ENCODE data around the gene RPL27A. TPM values are rescaled to one million over a fixed set of nuclear protein-coding genes. Genes with fewer than 3 reads are reported as not detected.

Gene RPL27A
- total RNA-seq, result 1,860 TPM

- no peaks in the 10 kb centered on the region for H3K27me3 ChIP-seq (ENCODE audit: control insufficient read depth in 3 of 3, insufficient read depth in 3 of 3, low read length in 3 of 3)
- peak within 1 kb of the TSS; percentile 99 for H3K9ac ChIP-seq (ENCODE audit: low read depth in 1 of 3, low read length in 3 of 3)
- peaks cover 15 to 37% (median 22%) of the 10 kb centered on the region in 3 donors for H3K4me1 ChIP-seq (ENCODE audit: control insufficient read depth in 3 of 3, insufficient read depth in 3 of 3, low read length in 3 of 3)
- no peaks in the 10 kb centered on the region for H3K9me3 ChIP-seq (ENCODE audit: control insufficient read depth in 3 of 3, low read length in 3 of 3)
- H3K4me3 ChIP-seq (ENCODE audit: low read length in 3 of 3), result peak within 1 kb of the TSS; percentile 85 to 96 (median 89)
- H3K27ac ChIP-seq (ENCODE audit: low read depth, low read length), result peak within 1 kb of the TSS; percentile 95
- peaks cover 20 to 50% (median 45%) of the 10 kb centered on the region in 3 donors for H3K36me3 ChIP-seq (ENCODE audit: control insufficient read depth in 3 of 3, insufficient read depth in 3 of 3, low read length in 3 of 3)
Measured at GRCh38 chr11:8682303-8683114, at the start of gene RPL27A, which contains the start of gene TRIM66. RPL27A (plus strand) TSS chr11:8682792; CDS start chr11:8682814, 22 bp downstream. TRIM66 (minus strand) TSS chr11:8682665; CDS start chr11:8672274, 10,391 bp downstream.

- no peaks in the 10 kb centered on the region for H3K27me3 ChIP-seq (ENCODE audit: control insufficient read depth in 3 of 3, insufficient read depth in 3 of 3, low read length in 3 of 3)
- peaks cover 30 to 35% (median 33%) of the 10 kb centered on the region in 3 donors for H3K36me3 ChIP-seq (ENCODE audit: control insufficient read depth in 3 of 3, insufficient read depth in 3 of 3, low read length in 3 of 3)
- no peak overlapping the region for H3K4me3 ChIP-seq (ENCODE audit: low read length in 3 of 3)
- no peaks in the 10 kb centered on the region for H3K4me1 ChIP-seq (ENCODE audit: control insufficient read depth in 3 of 3, insufficient read depth in 3 of 3, low read length in 3 of 3)
- no peak overlapping the region for H3K9ac ChIP-seq (ENCODE audit: low read depth in 1 of 3, low read length in 3 of 3)
- no peak overlapping the region for H3K27ac ChIP-seq (ENCODE audit: low read depth, low read length)
- H3K9me3 ChIP-seq (ENCODE audit: control insufficient read depth in 3 of 3, low read length in 3 of 3), result no peaks in the 10 kb centered on the region
Measured at GRCh38 chr11:8634498-8634897, 48.1 kb upstream of the RPL27A start.

GRCh38 chr11:8636127-8636526 lies 46.5 kb upstream of the RPL27A start:
- H3K4me3 ChIP-seq (ENCODE audit: low read length in 3 of 3), result no peak overlapping the region
- no peaks in the 10 kb centered on the region for H3K27me3 ChIP-seq (ENCODE audit: control insufficient read depth in 3 of 3, insufficient read depth in 3 of 3, low read length in 3 of 3)
- H3K27ac ChIP-seq (ENCODE audit: low read depth, low read length), result no peak overlapping the region
- peaks cover 35 to 46% (median 39%) of the 10 kb centered on the region in 3 donors for H3K36me3 ChIP-seq (ENCODE audit: control insufficient read depth in 3 of 3, insufficient read depth in 3 of 3, low read length in 3 of 3)
- no peak overlapping the region for H3K9ac ChIP-seq (ENCODE audit: low read depth in 1 of 3, low read length in 3 of 3)
- no peaks in the 10 kb centered on the region for H3K4me1 ChIP-seq (ENCODE audit: control insufficient read depth in 3 of 3, insufficient read depth in 3 of 3, low read length in 3 of 3)
- no peaks in the 10 kb centered on the region for H3K9me3 ChIP-seq (ENCODE audit: control insufficient read depth in 3 of 3, low read length in 3 of 3)

DNA sequence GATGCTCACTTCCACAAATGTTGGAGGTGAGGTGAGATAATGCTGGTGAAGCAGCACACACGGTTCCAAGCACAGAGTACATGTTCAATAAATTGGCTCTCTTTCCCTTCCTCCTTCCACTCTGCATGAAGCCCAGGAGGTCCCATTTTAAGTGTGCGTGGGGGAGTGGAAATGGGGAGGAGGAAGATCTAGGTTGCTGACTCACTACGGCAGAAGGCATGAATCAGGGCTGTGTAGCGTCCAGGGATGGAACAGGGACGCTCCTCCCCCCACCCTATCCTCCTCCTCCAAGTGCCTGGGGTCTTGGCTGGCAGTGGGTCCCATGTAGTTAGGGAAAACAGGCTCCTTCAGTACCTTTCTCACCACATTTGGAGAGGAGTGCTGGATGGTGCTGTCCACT lies 44.3 kb upstream of the RPL27A start:
- H3K4me3 ChIP-seq (ENCODE audit: low read length in 3 of 3), result no peak overlapping the region
- H3K9ac ChIP-seq (ENCODE audit: low read depth in 1 of 3, low read length in 3 of 3), result no peak overlapping the region
- H3K27me3 ChIP-seq (ENCODE audit: control insufficient read depth in 3 of 3, insufficient read depth in 3 of 3, low read length in 3 of 3), result no peaks in the 10 kb centered on the region
- no peaks in the 10 kb centered on the region for H3K9me3 ChIP-seq (ENCODE audit: control insufficient read depth in 3 of 3, low read length in 3 of 3)
- H3K27ac ChIP-seq (ENCODE audit: low read depth, low read length), result no peak overlapping the region
- peaks cover 43 to 58% (median 50%) of the 10 kb centered on the region in 3 donors for H3K36me3 ChIP-seq (ENCODE audit: control insufficient read depth in 3 of 3, insufficient read depth in 3 of 3, low read length in 3 of 3)
- no peaks in the 10 kb centered on the region for H3K4me1 ChIP-seq (ENCODE audit: control insufficient read depth in 3 of 3, insufficient read depth in 3 of 3, low read length in 3 of 3)

DNA sequence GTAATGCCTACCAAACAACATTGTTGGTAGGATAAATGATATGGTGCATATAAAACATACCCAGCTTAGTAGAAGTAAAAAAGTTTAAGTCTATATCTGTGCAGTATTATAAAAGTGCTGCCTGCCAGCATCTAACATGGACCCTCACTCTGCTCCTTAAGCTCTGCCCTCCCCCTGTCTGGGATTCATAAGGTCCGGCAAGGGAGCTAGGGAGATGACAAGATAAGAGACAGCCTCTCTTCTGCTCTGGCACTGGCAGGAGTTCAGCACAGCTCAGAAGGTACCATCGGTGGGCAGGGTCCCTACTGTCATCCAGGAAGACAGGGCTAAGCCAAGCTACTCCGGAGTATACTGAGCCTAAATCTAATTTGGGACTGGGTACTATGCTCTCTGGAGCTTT lies 42.9 kb upstream of the RPL27A start:
- H3K27me3 ChIP-seq (ENCODE audit: control insufficient read depth in 3 of 3, insufficient read depth in 3 of 3, low read length in 3 of 3), result no peaks in the 10 kb centered on the region
- H3K9ac ChIP-seq (ENCODE audit: low read depth in 1 of 3, low read length in 3 of 3), result no peak overlapping the region
- no peaks in the 10 kb centered on the region for H3K9me3 ChIP-seq (ENCODE audit: control insufficient read depth in 3 of 3, low read length in 3 of 3)
- no peaks in the 10 kb centered on the region for H3K4me1 ChIP-seq (ENCODE audit: control insufficient read depth in 3 of 3, insufficient read depth in 3 of 3, low read length in 3 of 3)
- H3K4me3 ChIP-seq (ENCODE audit: low read length in 3 of 3), result no peak overlapping the region
- no peak overlapping the region for H3K27ac ChIP-seq (ENCODE audit: low read depth, low read length)
- peaks cover 36 to 62% (median 56%) of the 10 kb centered on the region in 3 donors for H3K36me3 ChIP-seq (ENCODE audit: control insufficient read depth in 3 of 3, insufficient read depth in 3 of 3, low read length in 3 of 3)

DNA sequence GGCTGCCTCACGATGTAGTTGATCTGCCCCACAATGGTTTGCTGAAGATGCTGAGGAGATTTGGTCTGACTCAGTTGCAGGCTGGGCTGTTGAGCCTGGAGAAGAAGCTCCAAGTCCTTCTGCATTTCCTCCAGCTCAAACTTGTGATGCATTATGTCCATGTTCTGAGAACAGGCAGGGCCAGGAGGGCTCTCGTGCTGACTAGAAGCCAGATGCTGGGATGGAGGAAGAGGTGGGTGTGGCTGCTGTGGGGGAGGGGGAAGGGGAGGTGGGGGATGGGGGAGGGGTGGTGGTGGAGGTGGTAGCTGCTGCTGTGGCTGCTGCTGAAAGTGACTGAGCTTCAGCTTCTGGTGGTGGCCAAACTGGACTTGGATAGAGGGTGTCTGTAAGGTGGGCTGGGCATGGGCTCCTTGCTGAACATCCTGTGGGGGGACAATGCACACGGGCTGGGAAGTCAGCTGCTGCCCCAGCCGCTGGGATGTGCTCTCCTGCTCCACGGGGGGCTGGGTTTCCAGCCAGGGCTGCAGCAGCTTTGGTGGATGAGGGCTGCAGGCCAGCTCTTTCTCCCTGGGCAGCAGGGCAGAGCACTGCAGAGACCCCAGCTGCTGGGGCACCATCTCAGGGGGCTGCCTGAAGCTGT lies 42.2 kb upstream of the RPL27A start:
- H3K9me3 ChIP-seq (ENCODE audit: control insufficient read depth in 3 of 3, low read length in 3 of 3), result no peaks in the 10 kb centered on the region
- peaks cover 37 to 63% (median 61%) of the 10 kb centered on the region in 3 donors for H3K36me3 ChIP-seq (ENCODE audit: control insufficient read depth in 3 of 3, insufficient read depth in 3 of 3, low read length in 3 of 3)
- H3K4me1 ChIP-seq (ENCODE audit: control insufficient read depth in 3 of 3, insufficient read depth in 3 of 3, low read length in 3 of 3), result no peaks in the 10 kb centered on the region
- no peak overlapping the region for H3K4me3 ChIP-seq (ENCODE audit: low read length in 3 of 3)
- H3K27ac ChIP-seq (ENCODE audit: low read depth, low read length), result no peak overlapping the region
- no peak overlapping the region for H3K9ac ChIP-seq (ENCODE audit: low read depth in 1 of 3, low read length in 3 of 3)
- H3K27me3 ChIP-seq (ENCODE audit: control insufficient read depth in 3 of 3, insufficient read depth in 3 of 3, low read length in 3 of 3), result no peaks in the 10 kb centered on the region

- Histone ChIP-seq H3K27ac (ENCODE audit: low read depth, low read length) (no peak overlapping the region), H3K9me3 (ENCODE audit: control insufficient read depth in 3 of 3, low read length in 3 of 3) (no peaks in the 10 kb centered on the region), H3K4me1 (ENCODE audit: control insufficient read depth in 3 of 3, insufficient read depth in 3 of 3, low read length in 3 of 3) (no peaks in the 10 kb centered on the region), H3K36me3 (ENCODE audit: control insufficient read depth in 3 of 3, insufficient read depth in 3 of 3, low read length in 3 of 3) (peaks cover 37 to 71% (median 69%) of the 10 kb centered on the region in 3 donors), H3K27me3 (ENCODE audit: control insufficient read depth in 3 of 3, insufficient read depth in 3 of 3, low read length in 3 of 3) (no peaks in the 10 kb centered on the region), H3K9ac (ENCODE audit: low read depth in 1 of 3, low read length in 3 of 3) (no peak overlapping the region), H3K4me3 (ENCODE audit: low read length in 3 of 3) (no peak overlapping the region)
Measured at GRCh38 chr11:8641332-8641731, 41.3 kb upstream of the RPL27A start.

- no peaks in the 10 kb centered on the region for H3K4me1 ChIP-seq (ENCODE audit: control insufficient read depth in 3 of 3, insufficient read depth in 3 of 3, low read length in 3 of 3)
- H3K36me3 ChIP-seq (ENCODE audit: control insufficient read depth in 3 of 3, insufficient read depth in 3 of 3, low read length in 3 of 3), result peaks cover 40 to 71% (median 62%) of the 10 kb centered on the region in 3 donors
- H3K27me3 ChIP-seq (ENCODE audit: control insufficient read depth in 3 of 3, insufficient read depth in 3 of 3, low read length in 3 of 3), result no peaks in the 10 kb centered on the region
- no peaks in the 10 kb centered on the region for H3K9me3 ChIP-seq (ENCODE audit: control insufficient read depth in 3 of 3, low read length in 3 of 3)
- no peak overlapping the region for H3K9ac ChIP-seq (ENCODE audit: low read depth in 1 of 3, low read length in 3 of 3)
- no peak overlapping the region for H3K27ac ChIP-seq (ENCODE audit: low read depth, low read length)
- no peak overlapping the region for H3K4me3 ChIP-seq (ENCODE audit: low read length in 3 of 3)
Measured at GRCh38 chr11:8642196-8642841, 40.3 kb upstream of the RPL27A start.

GRCh38 chr11:8646873-8647272 lies 35.7 kb upstream of the RPL27A start:
- Histone ChIP-seq H3K4me3 (ENCODE audit: low read length in 3 of 3) (no peak overlapping the region), H3K9ac (ENCODE audit: low read depth in 1 of 3, low read length in 3 of 3) (no peak overlapping the region), H3K4me1 (ENCODE audit: control insufficient read depth in 3 of 3, insufficient read depth in 3 of 3, low read length in 3 of 3) (no peaks in the 10 kb centered on the region), H3K27ac (ENCODE audit: low read depth, low read length) (no peak overlapping the region), H3K9me3 (ENCODE audit: control insufficient read depth in 3 of 3, low read length in 3 of 3) (no peaks in the 10 kb centered on the region), H3K36me3 (ENCODE audit: control insufficient read depth in 3 of 3, insufficient read depth in 3 of 3, low read length in 3 of 3) (peaks cover 32 to 63% (median 51%) of the 10 kb centered on the region in 3 donors), H3K27me3 (ENCODE audit: control insufficient read depth in 3 of 3, insufficient read depth in 3 of 3, low read length in 3 of 3) (no peaks in the 10 kb centered on the region)

Measured in skeletal muscle tissue (tissue), 4 donors.